T-helper 9 cell (primary cell): ENCODE data around the gene BANF2.

ENCODE experiments used
- DNase-seq: peaks from one replicate; pipeline ENCODE4 v3.0.0-alpha.2; 2020

BANF2 gene

GRCh38 chr20:17735959-17736621, 36.3 kb downstream of the BANF2 start:
- DNase-seq = no peak

DNA sequence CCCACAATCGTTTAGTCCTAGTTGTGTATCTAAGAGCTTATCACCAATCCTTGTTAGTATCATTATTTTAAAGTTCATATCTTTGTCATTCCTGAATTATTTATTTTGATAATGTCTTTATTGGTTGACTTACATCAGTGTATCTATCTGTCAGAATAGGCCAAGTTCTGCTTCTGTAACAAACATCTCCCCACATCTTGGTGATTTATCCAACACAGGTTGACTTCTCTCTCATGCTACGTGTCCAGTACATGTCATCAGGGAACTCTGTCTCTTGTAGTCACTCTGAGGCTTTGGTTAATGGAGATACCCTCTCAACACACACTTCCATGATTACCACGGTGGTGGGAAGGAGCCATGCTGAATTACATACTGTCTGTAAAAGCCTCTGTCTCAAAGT, 38.4 kb downstream of the BANF2 start:
- no peak for DNase-seq

GRCh38 chr20:17741220-17741619, 41.5 kb downstream of the BANF2 start:
- DNase-seq = no peak

DNA sequence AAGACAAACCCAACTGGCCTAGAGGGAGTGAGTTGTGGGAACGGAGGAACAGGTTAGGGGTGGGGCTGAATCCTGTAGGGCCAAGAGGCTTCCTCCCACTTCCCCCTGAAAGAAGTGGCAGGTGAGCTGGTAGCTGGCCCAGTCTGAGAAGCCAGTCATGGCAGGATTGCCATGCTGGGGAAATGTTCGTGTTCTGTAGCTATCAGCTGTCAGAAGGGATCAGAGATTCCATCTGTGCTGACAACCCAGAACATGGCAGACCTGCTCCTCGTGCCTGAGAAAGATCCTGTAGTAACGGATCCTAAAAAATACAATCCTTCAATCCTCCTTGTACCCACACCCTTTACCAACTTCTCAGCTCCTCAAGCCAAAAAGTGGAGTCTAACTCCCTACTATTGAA, 43.0 kb downstream of the BANF2 start:
- DNase-seq = no peak

GRCh38 chr20:17743677-17744076, 43.9 kb downstream of the BANF2 start:
- DNase-seq = no peak

DNA sequence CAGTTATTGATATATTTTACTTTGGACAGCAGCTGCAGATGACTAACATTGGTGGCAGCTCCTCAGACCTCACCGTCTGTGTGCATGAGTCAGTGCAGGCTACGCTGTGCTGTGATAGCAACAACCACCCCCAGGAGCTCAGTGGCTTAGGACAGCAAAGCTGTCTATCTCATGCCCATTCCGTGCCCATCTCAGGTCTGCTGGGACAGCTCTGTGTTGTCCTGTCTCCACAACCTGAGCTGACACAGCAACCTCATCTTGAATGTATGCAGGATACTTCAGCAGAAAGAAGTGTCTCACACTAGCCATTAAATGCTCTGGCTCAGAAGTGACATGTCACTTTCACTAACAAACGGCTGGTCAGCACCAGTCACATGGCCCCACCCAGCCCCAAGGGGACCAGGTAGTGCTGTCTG, 47.7 kb downstream of the BANF2 start:
- no peak for DNase-seq

- DNase-seq = no peak
Measured at GRCh38 chr20:17748279-17748678, 48.5 kb downstream of the BANF2 start.

DNA sequence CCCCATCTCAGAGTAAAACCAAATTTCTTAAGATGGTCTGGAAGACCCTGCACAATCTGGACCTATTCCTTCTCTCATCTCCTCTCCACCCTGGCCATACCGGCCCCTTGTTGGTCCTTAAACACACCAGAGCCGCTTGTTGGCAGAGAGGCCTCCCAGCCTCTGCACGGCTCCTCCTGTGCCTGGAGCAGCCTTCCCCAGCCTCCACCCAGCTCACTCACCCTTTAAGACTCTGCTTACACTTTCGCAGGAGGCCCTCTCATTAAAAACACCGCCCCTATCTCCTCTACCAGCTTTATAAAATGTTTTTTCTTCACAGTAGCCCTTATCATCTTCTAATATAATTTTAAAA, 49.8 kb downstream of the BANF2 start:
- DNase-seq = no peak

- DNase-seq = no peak
Measured at GRCh38 chr20:17749978-17750721, 50.4 kb downstream of the BANF2 start.

DNA sequence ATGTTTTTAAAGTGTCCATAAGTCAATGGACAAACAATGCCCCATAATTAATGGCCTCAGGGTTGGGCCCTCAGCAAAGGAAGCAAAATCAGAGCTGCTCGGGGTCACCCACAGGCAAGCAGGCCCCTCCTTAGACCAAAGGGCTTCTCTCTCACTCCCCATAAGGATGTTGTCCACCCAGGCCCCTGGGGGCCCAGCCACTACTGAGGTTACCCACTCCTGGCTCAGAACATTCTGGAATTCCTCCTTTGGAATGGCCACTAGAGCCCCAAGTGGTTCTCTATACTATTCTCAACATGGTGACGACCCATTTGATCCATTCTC, 50.9 kb downstream of the BANF2 start:
- DNase-seq = no peak

GRCh38 chr20:17751640-17752039, 51.9 kb downstream of the BANF2 start:
- no peak for DNase-seq

GRCh38 chr20:17752459-17752858, 52.7 kb downstream of the BANF2 start:
- no peak for DNase-seq

- no peak for DNase-seq
Measured at GRCh38 chr20:17753516-17753915, 53.8 kb downstream of the BANF2 start.

DNA sequence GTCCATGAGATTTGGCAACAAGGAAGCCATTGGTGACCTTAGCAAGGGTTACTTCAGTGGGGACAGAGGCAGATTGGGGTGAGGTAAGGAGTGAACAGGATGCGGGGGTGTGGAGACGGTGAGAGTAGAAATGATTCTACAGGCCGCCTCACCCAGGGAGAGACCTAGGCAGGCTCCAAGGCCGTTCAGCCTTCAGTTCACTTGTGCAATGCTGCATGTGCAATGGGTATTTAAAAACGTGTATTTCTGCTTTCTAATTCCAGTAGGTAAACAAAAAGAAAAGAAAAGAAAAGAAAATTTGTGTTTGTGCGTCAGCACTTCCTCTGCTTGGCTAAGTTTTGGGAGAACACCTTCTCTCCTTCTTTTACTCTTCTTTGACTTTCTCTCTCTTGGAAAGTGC, 56.8 kb downstream of the BANF2 start:
- DNase-seq = no peak

GRCh38 chr20:17757496-17757895, 57.7 kb downstream of the BANF2 start:
- no peak for DNase-seq

- DNase-seq = no peak
Measured at GRCh38 chr20:17758010-17758409, 58.2 kb downstream of the BANF2 start.

DNA sequence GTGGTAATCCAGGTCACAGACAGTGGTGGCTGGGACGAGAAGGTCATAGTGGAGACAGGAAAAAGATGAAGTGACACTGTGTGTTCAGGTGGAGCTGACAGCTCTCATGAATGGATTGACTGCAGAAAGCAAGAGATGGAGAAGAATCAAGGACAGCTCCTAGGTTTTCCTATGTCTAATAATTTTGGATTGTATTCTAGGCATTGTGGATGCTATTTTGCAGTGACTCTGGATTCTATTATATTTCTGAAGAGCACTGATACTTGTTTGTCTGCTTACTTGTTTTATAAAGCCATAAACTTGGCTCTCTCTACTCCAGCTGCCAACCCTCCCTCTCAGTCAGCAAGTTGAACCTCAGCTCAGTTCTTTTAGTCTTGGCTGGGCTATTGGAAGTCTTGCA, 58.7 kb downstream of the BANF2 start:
- no peak for DNase-seq

- no peak for DNase-seq
Measured at GRCh38 chr20:17759449-17759848, 59.7 kb downstream of the BANF2 start.

GRCh38 chr20:17761604-17762003, 61.8 kb downstream of the BANF2 start:
- no peak for DNase-seq

- no peak for DNase-seq
Measured at GRCh38 chr20:17762243-17762872, 62.6 kb downstream of the BANF2 start.

DNA sequence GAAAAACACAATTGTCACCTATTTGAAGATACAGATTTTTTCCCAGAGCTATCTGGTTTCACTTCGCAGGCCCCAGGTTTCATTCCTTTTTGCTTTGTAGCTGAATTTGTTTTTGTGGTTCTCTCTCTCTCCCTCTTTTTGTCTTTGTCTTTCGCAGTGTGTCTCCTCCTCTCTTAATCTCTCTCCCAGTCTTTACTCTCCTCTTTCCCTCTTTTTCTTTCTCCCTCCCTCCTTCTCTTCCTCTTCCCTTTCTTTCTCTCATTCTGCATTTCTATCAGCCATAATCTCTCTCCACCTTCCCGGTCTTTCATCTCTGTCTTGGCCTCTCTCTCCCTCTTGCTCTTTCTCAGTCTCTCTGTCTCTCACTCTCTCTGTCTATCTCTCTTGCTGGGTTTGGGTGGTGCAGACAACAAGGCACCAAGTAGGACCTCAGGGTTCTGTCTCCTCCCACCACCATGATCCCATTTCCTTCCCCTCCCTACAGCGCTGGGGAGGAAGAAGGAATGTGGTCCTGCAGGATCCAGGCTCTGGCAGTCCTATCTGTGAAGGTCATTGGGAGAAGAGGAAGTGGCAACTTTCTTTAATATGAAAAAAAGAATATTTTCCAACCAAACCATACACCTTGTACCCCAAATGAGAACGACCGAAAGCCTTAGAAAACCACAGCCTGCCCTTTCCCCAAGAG, 63.2 kb downstream of the BANF2 start:
- no peak for DNase-seq

GRCh38 chr20:17765017-17765416, 65.3 kb downstream of the BANF2 start:
- no peak for DNase-seq

DNA sequence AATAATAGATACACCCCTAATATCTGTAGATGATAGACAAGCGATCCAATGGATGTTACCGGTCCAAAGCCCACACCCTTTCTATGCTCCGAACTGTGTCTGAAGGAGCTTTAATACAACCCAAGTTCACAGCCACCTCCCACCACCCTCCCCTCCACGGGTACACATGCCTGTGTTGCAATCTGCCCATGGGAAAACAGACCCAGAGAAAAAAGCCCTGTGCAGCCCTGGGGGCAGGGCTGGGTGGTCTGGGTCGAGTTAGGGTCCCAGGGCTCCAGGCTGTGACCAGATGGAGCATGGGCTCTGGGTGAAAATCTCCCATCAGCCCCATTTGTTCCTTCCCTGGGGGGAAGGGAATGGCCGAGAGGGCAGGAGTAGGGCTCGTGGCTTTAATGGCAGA, 65.8 kb downstream of the BANF2 start:
- no peak for DNase-seq

DNA sequence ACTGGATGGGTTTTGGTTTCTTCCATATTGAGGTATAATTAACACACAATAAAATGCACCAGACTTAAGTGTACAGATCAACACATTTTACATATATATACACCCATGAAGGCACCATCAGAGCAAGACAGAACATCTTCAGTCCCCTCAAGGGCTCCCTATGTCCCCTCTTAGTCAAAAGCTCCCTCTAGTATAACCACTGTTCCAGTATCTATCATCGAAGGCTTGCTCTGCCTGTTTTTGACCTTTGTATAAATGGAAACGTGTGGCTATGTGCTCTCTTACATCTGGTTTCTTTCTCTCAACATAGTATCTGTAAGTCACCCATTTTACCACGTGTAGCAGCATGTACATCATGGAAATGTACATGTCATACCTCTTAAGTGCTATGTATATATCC, 66.5 kb downstream of the BANF2 start:
- DNase-seq = no peak
